HL-60 (cell line): Measurements from ENCODE around the gene NPY.

ENCODE experiments used
- CTCF ChIP-seq: IDR thresholded peaks from one replicate; pipeline ENCODE4 v1.5.1; 2011; ENCODE audit warnings: low read length, control low read depth, inconsistent platforms; ENCODE audit not compliant: insufficient read depth
- POLR2AphosphoS5 ChIP-seq: IDR thresholded peaks from 2 replicates; pipeline ENCODE4 v1.6.1; 2012; ENCODE audit warnings: low read depth
- REST ChIP-seq: IDR thresholded peaks from 2 replicates; pipeline ENCODE4 v1.6.1; 2012; ENCODE audit warnings: low read depth; ENCODE audit not compliant: insufficient replicate concordance

GRCh38 chr7:24283897-24284698 is at the start of gene NPY:
- TF ChIP-seq CTCF (no peak), POLR2AphosphoS5 (no peak), REST (no peak)
